ENCODE data around the gene ANAPC5.

- TF ChIP-seq POLR2A (IDR thresholded peaks at IDR 0.05) (no peak), CTCF (IDR thresholded peaks at IDR 0.05 in 4 of 5, conservative IDR thresholded peaks at IDR 0.05 in 1 of 5) (peak in 1 of 5 experiments; percentile 2)
Observed at GRCh38 chr12:121400332-121401139, 48.3 kb upstream of the ANAPC5 start.
